ENCODE results near the gene ATG7.

- TF ChIP-seq CTCF (conservative IDR thresholded peaks at IDR 0.05; ENCODE audit: low read length) (no peak), EZH2phosphoT487 (IDR thresholded peaks at IDR 0.05; ENCODE audit: borderline replicate concordance, low read depth, low read length) (no peak)
These were observed 294.7 kb downstream of the ATG7 start for GRCh38 chr3:11566916-11567315.

All from OCI-LY7 (cell line).